Measurements from ENCODE around the gene FLRT2. TPM values are rescaled to one million over a fixed set of nuclear protein-coding genes. Genes with fewer than 3 reads are reported as not detected.

FLRT2 gene
- total and polyA plus RNA-seq, 3 donors from 2014 or later: 20.1 to 134 (median 34.4) TPM

- no peak for TF ChIP-seq POLR2A (IDR thresholded peaks at IDR 0.05)
- TF ChIP-seq, protein P1, sequence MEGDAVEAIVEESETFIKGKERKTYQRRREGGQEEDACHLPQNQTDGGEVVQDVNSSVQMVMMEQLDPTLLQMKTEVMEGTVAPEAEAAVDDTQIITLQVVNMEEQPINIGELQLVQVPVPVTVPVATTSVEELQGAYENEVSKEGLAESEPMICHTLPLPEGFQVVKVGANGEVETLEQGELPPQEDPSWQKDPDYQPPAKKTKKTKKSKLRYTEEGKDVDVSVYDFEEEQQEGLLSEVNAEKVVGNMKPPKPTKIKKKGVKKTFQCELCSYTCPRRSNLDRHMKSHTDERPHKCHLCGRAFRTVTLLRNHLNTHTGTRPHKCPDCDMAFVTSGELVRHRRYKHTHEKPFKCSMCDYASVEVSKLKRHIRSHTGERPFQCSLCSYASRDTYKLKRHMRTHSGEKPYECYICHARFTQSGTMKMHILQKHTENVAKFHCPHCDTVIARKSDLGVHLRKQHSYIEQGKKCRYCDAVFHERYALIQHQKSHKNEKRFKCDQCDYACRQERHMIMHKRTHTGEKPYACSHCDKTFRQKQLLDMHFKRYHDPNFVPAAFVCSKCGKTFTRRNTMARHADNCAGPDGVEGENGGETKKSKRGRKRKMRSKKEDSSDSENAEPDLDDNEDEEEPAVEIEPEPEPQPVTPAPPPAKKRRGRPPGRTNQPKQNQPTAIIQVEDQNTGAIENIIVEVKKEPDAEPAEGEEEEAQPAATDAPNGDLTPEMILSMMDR (IDR thresholded peaks at IDR 0.05): no peak
Observed at GRCh38 chr14:85675957-85676356, 146.0 kb downstream of the FLRT2 start.

GRCh38 chr14:85686908-85687307 lies 157.0 kb downstream of the FLRT2 start:
- no peak for DNase-seq
- intact Hi-C loops (cut with DNase I; ENCODE audit: low total_unique reads): no loop called here
- Histone ChIP-seq H3K4me3 (no peak overlapping the region), H3K27ac (no peak overlapping the region), H3K36me3 (ENCODE audit: low read depth, missing control alignments) (no peaks in the 10 kb centered on the region), H3K9me3 (no peaks in the 10 kb centered on the region), H3K4me1 (no peaks in the 10 kb centered on the region), H3K27me3 (no peaks in the 10 kb centered on the region)
- TF ChIP-seq POLR2A (IDR thresholded peaks at IDR 0.05): no peak
- TF ChIP-seq, protein P1 (IDR thresholded peaks at IDR 0.05): no peak
- WGBS, 2 donors: 0 to 47% methylated on average over 1 of the region's 1 CpG

More at GRCh38 chr14:85675957-85676356, 146.0 kb downstream of the FLRT2 start:
- Histone ChIP-seq H3K4me3 (no peak overlapping the region), H3K27me3 (no peaks in the 10 kb centered on the region), H3K9me3 (no peaks in the 10 kb centered on the region), H3K27ac (no peak overlapping the region), H3K36me3 (ENCODE audit: low read depth, missing control alignments) (no peaks in the 10 kb centered on the region), H3K4me1 (no peaks in the 10 kb centered on the region)
- WGBS, 2 donors: 43 to 59% methylated on average over 6 of the region's 6 CpGs
- intact Hi-C loops (cut with DNase I; ENCODE audit: low total_unique reads): no loop called here
- no peak for DNase-seq

GRCh38 chr14:85687456-85687855 lies 157.5 kb downstream of the FLRT2 start:
- WGBS, 2 donors: 53 to 60% methylated on average over 1 of the region's 1 CpG
- Histone ChIP-seq H3K27ac (no peak overlapping the region), H3K9me3 (no peaks in the 10 kb centered on the region), H3K27me3 (no peaks in the 10 kb centered on the region), H3K36me3 (ENCODE audit: low read depth, missing control alignments) (no peaks in the 10 kb centered on the region), H3K4me3 (no peak overlapping the region), H3K4me1 (no peaks in the 10 kb centered on the region)
- no peak for TF ChIP-seq POLR2A (IDR thresholded peaks at IDR 0.05)
- TF ChIP-seq, protein P1 (IDR thresholded peaks at IDR 0.05): no peak
- DNase-seq: no peak
- intact Hi-C loops (cut with DNase I; ENCODE audit: low total_unique reads): no loop called here

DNA sequence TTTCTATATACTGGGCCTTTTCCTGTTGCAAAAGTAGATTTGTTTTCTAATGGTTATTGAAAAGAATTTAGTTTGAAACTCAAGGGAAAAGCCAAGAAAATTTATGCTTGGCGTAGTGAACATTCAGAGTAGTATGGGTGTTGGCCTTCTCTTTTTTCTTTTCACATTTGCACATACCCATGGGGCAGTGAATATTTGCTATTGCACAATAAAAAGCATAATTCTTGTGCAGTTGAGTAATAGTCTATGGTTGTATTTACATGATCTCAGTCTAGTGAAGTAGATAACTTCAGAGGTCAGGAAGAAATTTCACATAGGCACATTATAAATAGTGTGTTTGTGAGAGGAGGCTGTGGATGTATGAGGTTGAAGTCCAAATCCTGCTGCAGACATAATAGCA lies 158.1 kb downstream of the FLRT2 start:
- intact Hi-C loops (cut with DNase I; ENCODE audit: low total_unique reads): no loop called here
- no peaks in the 10 kb centered on the region for H3K4me1 ChIP-seq
- no peaks in the 10 kb centered on the region for H3K36me3 ChIP-seq (ENCODE audit: low read depth, missing control alignments)
- 100% methylated on average over 1 of the region's 1 CpG for WGBS, 2 donors
- H3K27me3 ChIP-seq: no peaks in the 10 kb centered on the region
- no peaks in the 10 kb centered on the region for H3K9me3 ChIP-seq
- DNase-seq: no peak
- TF ChIP-seq, protein P1 (IDR thresholded peaks at IDR 0.05): no peak
- TF ChIP-seq POLR2A (IDR thresholded peaks at IDR 0.05): no peak
- H3K27ac ChIP-seq: no peak overlapping the region
- no peak overlapping the region for H3K4me3 ChIP-seq

DNA sequence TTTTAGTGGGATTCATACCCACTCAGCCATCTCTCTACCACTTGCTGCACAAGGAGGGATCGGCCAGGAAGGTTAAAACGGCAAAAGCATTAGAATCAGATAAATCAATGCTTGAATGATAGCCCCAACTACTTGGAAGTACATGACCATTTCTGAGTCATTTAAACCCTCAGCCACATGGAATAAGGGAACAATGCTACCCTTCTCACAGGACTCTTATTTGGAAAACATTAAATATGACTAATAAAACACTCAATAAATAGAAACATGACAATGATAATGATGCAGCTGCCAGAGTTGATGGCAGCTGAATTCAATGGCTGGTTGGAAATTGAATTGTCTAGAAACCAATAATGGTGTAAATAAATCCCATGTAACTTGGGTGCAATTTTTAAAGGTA lies 165.4 kb downstream of the FLRT2 start:
- H3K36me3 ChIP-seq (ENCODE audit: low read depth, missing control alignments): no peaks in the 10 kb centered on the region
- no peaks in the 10 kb centered on the region for H3K27me3 ChIP-seq
- no peak for TF ChIP-seq POLR2A (IDR thresholded peaks at IDR 0.05)
- TF ChIP-seq, protein P1 (IDR thresholded peaks at IDR 0.05): no peak
- no peak for DNase-seq
- H3K27ac ChIP-seq: no peak overlapping the region
- intact Hi-C loops (cut with DNase I; ENCODE audit: low total_unique reads): no loop called here
- 79 to 94% methylated on average over 2 of the region's 2 CpGs for WGBS, 2 donors
- H3K4me1 ChIP-seq: no peaks in the 10 kb centered on the region
- H3K9me3 ChIP-seq: no peaks in the 10 kb centered on the region
- H3K4me3 ChIP-seq: no peak overlapping the region
